ENCODE data around the gene ZCCHC7. TPM values are rescaled to one million over a fixed set of nuclear protein-coding genes. Genes with fewer than 3 reads are reported as not detected.

ZCCHC7 gene
- polyA plus RNA-seq, 1 donor from 2014 or later, result 10.9 TPM

GRCh38 chr9:37399336-37399735 is 279.0 kb downstream of the ZCCHC7 start:
- Histone ChIP-seq H4K20me1 (ENCODE audit: insufficient read depth) (no peaks in the 10 kb centered on the region), H3K9ac (ENCODE audit: low read length) (no peak overlapping the region), H3F3A (ENCODE audit: insufficient read depth, low read length, poor library complexity, severe bottlenecking) (no peaks in the 10 kb centered on the region), H3K4me3 (ENCODE audit: low read length) (no peak overlapping the region), H3K79me2 (replicated peaks; ENCODE audit: insufficient read depth, low read length) (no peaks in the 10 kb centered on the region), H3K36me3 (ENCODE audit: insufficient read depth, low read length) (no peaks in the 10 kb centered on the region), H3K9me3 (ENCODE audit: low read length) (no peaks in the 10 kb centered on the region), H2AFZ (ENCODE audit: low read depth, low read length) (no peak overlapping the region), H3K27me3 (ENCODE audit: insufficient read depth, low read depth, low read length) (no peaks in the 10 kb centered on the region), H3K9me2 (ENCODE audit: insufficient read depth, low read length) (no peaks in the 10 kb centered on the region), H3K4me2 (ENCODE audit: low read length) (no peak overlapping the region), H3K27ac (ENCODE audit: low read length) (no peak overlapping the region)
- TF ChIP-seq REST (IDR thresholded peaks at IDR 0.05; ENCODE audit: borderline replicate concordance) (no peak), MXI1 (conservative IDR thresholded peaks at IDR 0.05; ENCODE audit: poor library complexity, severe bottlenecking) (no peak), TAF1 (IDR thresholded peaks at IDR 0.05; ENCODE audit: low read depth) (no peak), CTCF (IDR thresholded peaks at IDR 0.05; ENCODE audit: poor library complexity, severe bottlenecking) (no peak), EP300 (conservative IDR thresholded peaks at IDR 0.05; ENCODE audit: poor library complexity, severe bottlenecking) (no peak), POLR2AphosphoS5 (IDR thresholded peaks at IDR 0.05) (no peak), RAD21 (conservative IDR thresholded peaks at IDR 0.05) (no peak), SMC3 (conservative IDR thresholded peaks at IDR 0.05; ENCODE audit: poor library complexity) (no peak)

GRCh38 chr9:37404590-37404989 is 284.2 kb downstream of the ZCCHC7 start:
- no peaks in the 10 kb centered on the region for H3K36me3 ChIP-seq (ENCODE audit: insufficient read depth, low read length)
- no peaks in the 10 kb centered on the region for H3K9me3 ChIP-seq (ENCODE audit: low read length)
- H3K79me2 ChIP-seq (replicated peaks; ENCODE audit: insufficient read depth, low read length), result no peaks in the 10 kb centered on the region
- no peaks in the 10 kb centered on the region for H3K9me2 ChIP-seq (ENCODE audit: insufficient read depth, low read length)
- H2AFZ ChIP-seq (ENCODE audit: low read depth, low read length), result no peak overlapping the region
- H3K27me3 ChIP-seq (ENCODE audit: insufficient read depth, low read depth, low read length), result no peaks in the 10 kb centered on the region
- H4K20me1 ChIP-seq (ENCODE audit: insufficient read depth), result no peaks in the 10 kb centered on the region
- H3K4me2 ChIP-seq (ENCODE audit: low read length), result no peak overlapping the region
- TF ChIP-seq EZH2 (IDR thresholded peaks at IDR 0.05; ENCODE audit: borderline replicate concordance, insufficient read depth, low read length, poor library complexity, severe bottlenecking) (no peak), RAD21 (conservative IDR thresholded peaks at IDR 0.05) (no peak), EP300 (conservative IDR thresholded peaks at IDR 0.05; ENCODE audit: poor library complexity, severe bottlenecking) (no peak), REST (IDR thresholded peaks at IDR 0.05; ENCODE audit: borderline replicate concordance) (no peak), CTCF (IDR thresholded peaks at IDR 0.05; ENCODE audit: poor library complexity, severe bottlenecking) (no peak), POLR2AphosphoS5 (IDR thresholded peaks at IDR 0.05) (no peak), SMC3 (conservative IDR thresholded peaks at IDR 0.05; ENCODE audit: poor library complexity) (no peak), MXI1 (conservative IDR thresholded peaks at IDR 0.05; ENCODE audit: poor library complexity, severe bottlenecking) (no peak), TAF1 (IDR thresholded peaks at IDR 0.05; ENCODE audit: low read depth) (no peak)
- no peak overlapping the region for H3K4me3 ChIP-seq (ENCODE audit: low read length)
- no peaks in the 10 kb centered on the region for H3F3A ChIP-seq (ENCODE audit: insufficient read depth, low read length, poor library complexity, severe bottlenecking)
- no peak overlapping the region for H3K9ac ChIP-seq (ENCODE audit: low read length)
- H3K27ac ChIP-seq (ENCODE audit: low read length), result no peak overlapping the region

Data from neural cell (in vitro differentiated cells).